ENCODE data around the gene ACTN4. TPM values are rescaled to one million over a fixed set of nuclear protein-coding genes. Genes with fewer than 3 reads are reported as not detected.

ACTN4 gene
- total RNA-seq, 4 donors from 2014 or later, result 342 to 463 (median 382) TPM

DNA sequence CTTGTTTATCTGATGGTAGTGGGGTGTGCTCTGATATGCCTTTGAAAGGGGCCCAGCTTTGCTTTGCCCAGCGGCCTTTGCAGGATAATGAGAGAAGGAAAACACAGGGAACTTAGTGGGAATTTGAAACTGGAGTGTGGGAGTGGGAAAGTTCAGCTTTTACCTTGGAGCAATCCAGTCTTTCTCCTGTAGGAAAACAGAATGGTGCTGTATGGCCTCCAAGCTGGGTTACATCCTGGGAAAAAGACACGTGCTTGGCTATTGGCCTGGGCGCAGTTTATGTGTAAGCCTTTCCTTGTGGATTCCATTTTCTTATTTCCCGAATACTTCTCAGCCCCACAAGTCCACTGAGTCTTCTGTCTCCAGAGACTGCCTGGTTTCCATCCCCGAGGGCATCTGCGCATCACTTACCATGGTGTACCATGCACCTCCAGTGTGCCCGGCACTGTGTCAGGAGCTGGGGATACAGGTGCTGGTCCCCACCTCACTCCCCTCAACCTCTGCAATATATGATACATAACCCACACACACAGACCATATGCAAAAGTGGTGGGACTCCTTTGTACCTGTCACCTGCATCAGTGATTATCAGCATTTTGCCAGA, 31.5 kb downstream of the ACTN4 start:
- no peak overlapping the region for H3K4me3 ChIP-seq
- no peak for DNase-seq (ENCODE audit: low spot score in 2 of 2)
- H3K27me3 ChIP-seq, result no peaks in the 10 kb centered on the region
- no peaks in the 10 kb centered on the region for H3K9me3 ChIP-seq
- peaks cover 0 to 5% (median 0%) of the 10 kb centered on the region in 3 donors for H3K36me3 ChIP-seq
- peaks cover 0 to 95% (median 64%) of the 10 kb centered on the region in 4 donors for H3K4me1 ChIP-seq
- WGBS, 2 donors, result 61 to 78% methylated on average over 7 of the region's 7 CpGs
- TF ChIP-seq, protein P1, sequence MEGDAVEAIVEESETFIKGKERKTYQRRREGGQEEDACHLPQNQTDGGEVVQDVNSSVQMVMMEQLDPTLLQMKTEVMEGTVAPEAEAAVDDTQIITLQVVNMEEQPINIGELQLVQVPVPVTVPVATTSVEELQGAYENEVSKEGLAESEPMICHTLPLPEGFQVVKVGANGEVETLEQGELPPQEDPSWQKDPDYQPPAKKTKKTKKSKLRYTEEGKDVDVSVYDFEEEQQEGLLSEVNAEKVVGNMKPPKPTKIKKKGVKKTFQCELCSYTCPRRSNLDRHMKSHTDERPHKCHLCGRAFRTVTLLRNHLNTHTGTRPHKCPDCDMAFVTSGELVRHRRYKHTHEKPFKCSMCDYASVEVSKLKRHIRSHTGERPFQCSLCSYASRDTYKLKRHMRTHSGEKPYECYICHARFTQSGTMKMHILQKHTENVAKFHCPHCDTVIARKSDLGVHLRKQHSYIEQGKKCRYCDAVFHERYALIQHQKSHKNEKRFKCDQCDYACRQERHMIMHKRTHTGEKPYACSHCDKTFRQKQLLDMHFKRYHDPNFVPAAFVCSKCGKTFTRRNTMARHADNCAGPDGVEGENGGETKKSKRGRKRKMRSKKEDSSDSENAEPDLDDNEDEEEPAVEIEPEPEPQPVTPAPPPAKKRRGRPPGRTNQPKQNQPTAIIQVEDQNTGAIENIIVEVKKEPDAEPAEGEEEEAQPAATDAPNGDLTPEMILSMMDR (IDR thresholded peaks at IDR 0.05), result no peak
- no peak for TF ChIP-seq EP300 (IDR thresholded peaks at IDR 0.05)
- TF ChIP-seq POLR2A (IDR thresholded peaks at IDR 0.05), result no peak
- H3K27ac ChIP-seq, result peak overlapping the region in 3 of 4 donors; percentile 46 to 95 (median 58)

DNA sequence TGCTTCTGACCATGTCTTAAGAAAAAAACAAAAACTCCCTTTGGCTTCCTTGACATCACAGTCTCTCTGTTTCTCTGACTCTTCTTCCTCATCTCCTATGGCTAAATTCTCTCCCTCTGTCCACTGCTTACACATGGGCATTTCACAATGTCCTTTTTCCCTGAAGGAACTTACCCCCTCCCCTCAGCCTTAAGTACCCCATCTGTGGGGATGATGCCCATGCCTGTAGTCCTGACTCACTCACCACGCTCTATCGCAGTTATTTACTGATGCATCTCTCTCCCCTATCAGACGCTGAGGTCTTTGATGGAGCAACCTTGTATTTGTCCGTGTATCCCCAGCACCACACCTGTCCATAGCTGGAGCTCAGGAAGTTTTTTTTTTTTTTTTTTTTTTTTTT, 32.4 kb downstream of the ACTN4 start:
- WGBS, 2 donors, result 84 to 88% methylated on average over 4 of the region's 4 CpGs
- H3K27ac ChIP-seq, result peak overlapping the region in 3 of 4 donors; percentile 58 to 95 (median 60)
- no peak overlapping the region for H3K4me3 ChIP-seq
- no peaks in the 10 kb centered on the region for H3K27me3 ChIP-seq
- H3K36me3 ChIP-seq, result peaks cover 0 to 5% (median 0%) of the 10 kb centered on the region in 3 donors
- no peaks in the 10 kb centered on the region for H3K9me3 ChIP-seq
- peaks cover 0 to 95% (median 64%) of the 10 kb centered on the region in 4 donors for H3K4me1 ChIP-seq
- TF ChIP-seq EP300 (IDR thresholded peaks at IDR 0.05), result no peak
- no peak for TF ChIP-seq POLR2A (IDR thresholded peaks at IDR 0.05)
- TF ChIP-seq, protein P1 (IDR thresholded peaks at IDR 0.05), result no peak
- no peak for DNase-seq (ENCODE audit: low spot score in 2 of 2)

DNA sequence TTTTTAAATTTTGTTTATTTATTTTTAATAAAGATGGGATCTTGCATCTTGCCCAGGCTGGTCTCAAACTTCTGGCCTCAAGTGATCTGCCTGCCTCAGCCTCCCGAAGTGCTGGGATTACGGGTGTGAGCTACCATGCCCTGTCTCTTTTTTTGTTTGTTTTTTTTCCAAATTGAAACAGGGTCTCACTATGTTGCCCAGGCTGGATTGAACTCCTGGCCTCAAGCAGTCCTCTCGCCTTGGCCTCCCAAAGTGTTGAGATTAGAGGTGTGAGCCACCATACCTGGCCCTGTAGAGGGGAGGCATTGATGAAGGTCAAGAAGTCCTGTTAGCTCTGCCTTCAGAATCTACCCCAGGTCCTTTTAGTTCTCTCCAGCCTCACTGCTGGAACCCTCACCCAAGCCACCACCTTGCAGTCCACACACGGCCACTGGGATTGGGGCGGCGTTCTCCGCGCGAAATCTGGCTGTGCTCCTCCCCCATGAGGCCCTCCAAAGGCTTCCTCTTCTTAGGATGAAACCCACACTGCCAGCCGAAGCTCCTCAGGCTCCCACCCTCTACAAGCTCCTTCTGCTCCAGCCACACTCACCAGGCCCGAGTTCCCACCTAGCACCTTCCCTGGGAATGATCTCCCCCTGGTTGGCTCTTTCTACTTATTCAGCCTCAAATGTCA, 34.9 kb downstream of the ACTN4 start:
- H3K9me3 ChIP-seq, result no peaks in the 10 kb centered on the region
- no peaks in the 10 kb centered on the region for H3K27me3 ChIP-seq
- no peak for TF ChIP-seq POLR2A (IDR thresholded peaks at IDR 0.05)
- TF ChIP-seq, protein P1 (IDR thresholded peaks at IDR 0.05), result no peak
- TF ChIP-seq EP300 (IDR thresholded peaks at IDR 0.05), result no peak
- peaks cover 0 to 5% (median 0%) of the 10 kb centered on the region in 3 donors for H3K36me3 ChIP-seq
- peaks cover 0 to 95% (median 67%) of the 10 kb centered on the region in 4 donors for H3K4me1 ChIP-seq
- DNase-seq (ENCODE audit: low spot score in 2 of 2), result no peak
- peak overlapping the region in 3 of 4 donors; percentile 86 to 95 (median 90) for H3K27ac ChIP-seq
- WGBS, 2 donors, result 92% methylated on average over 5 to 11 of the region's 11 CpGs
- no peak overlapping the region for H3K4me3 ChIP-seq

DNA sequence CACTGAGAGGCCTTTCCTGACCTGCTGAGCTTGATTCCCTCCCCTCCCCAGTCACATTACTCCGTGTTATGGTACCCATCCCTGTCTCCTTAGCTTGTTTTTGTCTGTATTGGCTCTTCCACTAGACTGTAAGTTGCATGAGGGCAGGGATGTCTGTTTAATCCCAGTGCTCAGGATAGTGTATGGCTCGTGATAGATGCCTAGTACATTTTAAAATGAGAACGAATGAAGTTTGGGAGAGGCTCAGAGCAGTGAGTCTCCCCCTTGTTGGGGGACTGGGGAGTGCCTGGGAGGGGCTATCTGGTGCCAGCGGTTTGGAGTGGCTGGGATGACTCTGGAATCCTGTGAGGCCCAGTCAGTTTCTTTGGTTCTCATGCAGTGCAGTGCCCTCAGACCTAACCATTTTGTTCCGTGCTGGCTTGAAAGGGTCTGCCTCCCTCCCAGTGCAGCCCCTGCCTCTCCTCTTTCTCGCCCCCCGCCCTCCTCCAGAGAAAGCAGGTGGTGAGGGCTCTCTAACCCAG, 35.5 kb downstream of the ACTN4 start:
- WGBS, 2 donors, result 72 to 77% methylated on average over 7 of the region's 7 CpGs
- peak overlapping the region; percentile 73 to 95 (median 88) for H3K27ac ChIP-seq
- no peaks in the 10 kb centered on the region for H3K27me3 ChIP-seq
- H3K36me3 ChIP-seq, result peaks cover 0 to 5% (median 0%) of the 10 kb centered on the region in 3 donors
- no peak overlapping the region for H3K4me3 ChIP-seq
- DNase-seq (ENCODE audit: low spot score in 2 of 2), result no peak
- no peaks in the 10 kb centered on the region for H3K9me3 ChIP-seq
- H3K4me1 ChIP-seq, result peaks cover 0 to 95% (median 69%) of the 10 kb centered on the region in 4 donors
- TF ChIP-seq POLR2A (IDR thresholded peaks at IDR 0.05) (no peak), EP300 (IDR thresholded peaks at IDR 0.05) (no peak)
- TF ChIP-seq, protein P1 (IDR thresholded peaks at IDR 0.05), result no peak
